Activated CD4-positive, alpha-beta T cell treated with anti-CD3 and anti-CD28 coated beads for 24 hours (primary cell): ENCODE data around the gene TACC2.

Source experiments
- DNase-seq, 2 donors: peaks; one replicate each; pipeline ENCODE4 v3.0.0-alpha.2; 2020; ENCODE audit warnings: low read depth in 2 of 2

TACC2 gene

GRCh38 chr10:122248356-122249302 lies 259.7 kb downstream of the TACC2 start:
- DNase-seq, result no peak

GRCh38 chr10:122249303-122249850 lies 260.4 kb downstream of the TACC2 start:
- DNase-seq, result no peak

GRCh38 chr10:122249991-122250750 lies 261.2 kb downstream of the TACC2 start:
- no peak for DNase-seq

- DNase-seq, result no peak
These were observed 262.7 kb downstream of the TACC2 start for GRCh38 chr10:122251459-122252255.

- DNase-seq, result no peak
These were observed 263.8 kb downstream of the TACC2 start for GRCh38 chr10:122252805-122253204.

- no peak for DNase-seq
These were observed 264.6 kb downstream of the TACC2 start for GRCh38 chr10:122253605-122254004.

- DNase-seq, result no peak
These were observed 265.9 kb downstream of the TACC2 start for GRCh38 chr10:122254831-122255230.

- DNase-seq, result no peak
These were observed 266.7 kb downstream of the TACC2 start for GRCh38 chr10:122255509-122256301.

- no peak for DNase-seq
These were observed 268.1 kb downstream of the TACC2 start for GRCh38 chr10:122257041-122257440.

- no peak for DNase-seq
These were observed 269.4 kb downstream of the TACC2 start for GRCh38 chr10:122258136-122259074.

GRCh38 chr10:122259075-122259466 lies 270.1 kb downstream of the TACC2 start:
- DNase-seq, result no peak

GRCh38 chr10:122261584-122261983 lies 272.6 kb downstream of the TACC2 start:
- no peak for DNase-seq

- no peak for DNase-seq
These were observed 275.0 kb downstream of the TACC2 start for GRCh38 chr10:122263971-122264370.

- no peak for DNase-seq
These were observed 275.5 kb downstream of the TACC2 start for GRCh38 chr10:122264436-122264835.

GRCh38 chr10:122264931-122265330 lies 276.0 kb downstream of the TACC2 start:
- no peak for DNase-seq

- no peak for DNase-seq
These were observed 276.9 kb downstream of the TACC2 start for GRCh38 chr10:122265896-122266295.

- DNase-seq, result peak; percentile 14 to 25
These were observed 279.1 kb downstream of the TACC2 start for GRCh38 chr10:122267849-122268737.

- DNase-seq, result no peak
These were observed 280.2 kb downstream of the TACC2 start for GRCh38 chr10:122269059-122269687.
